GM23338 (cell line): Measurements from ENCODE around the gene C1orf174. TPM values are rescaled to one million over a fixed set of nuclear protein-coding genes. Genes with fewer than 3 reads are reported as not detected.

Source experiments
- ATAC-seq: fragments of 200-7000 bp; cut with Tn5 transposase; 3 replicates; pipeline ENCODE4 v1.9.1; 2020
- DNase-seq: peaks from one replicate; pipeline ENCODE4 v3.0.0-alpha.2; 2015; ENCODE audit warnings: low spot score
- H2AFZ ChIP-seq: fragments of 200-600 bp; sonication (generic); 2 replicates; pipeline ENCODE4 v1.8.0; 2016; ENCODE audit warnings: antibody characterized with exemption, mild to moderate bottlenecking, moderate library complexity
- H3F3A ChIP-seq: fragments of 200-600 bp; sonication (generic); replicated peaks from 2 replicates; pipeline ENCODE4 v1.8.0; 2017; ENCODE audit warnings: antibody characterized with exemption, mixed run types, low read depth
- H3K27ac ChIP-seq: fragments of 200-600 bp; sonication (generic); 2 replicates; pipeline ENCODE4 v1.6.1; 2016; ENCODE audit warnings: low read depth
- H3K27me3 ChIP-seq: fragments of 200-600 bp; sonication (generic); 2 replicates; pipeline ENCODE4 v1.8.0; 2016; ENCODE audit warnings: mild to moderate bottlenecking, mixed run types, moderate library complexity; ENCODE audit not compliant: insufficient read depth
- H3K36me3 ChIP-seq: fragments of 200-600 bp; sonication (generic); 2 replicates; pipeline ENCODE4 v1.8.0; 2016; ENCODE audit warnings: mild to moderate bottlenecking; ENCODE audit not compliant: insufficient read depth
- H3K4me1 ChIP-seq: fragments of 200-600 bp; sonication (generic); 2 replicates; pipeline ENCODE4 v1.8.0; 2016; ENCODE audit warnings: mild to moderate bottlenecking, moderate library complexity; ENCODE audit not compliant: insufficient read depth
- H3K4me2 ChIP-seq: fragments of 200-600 bp; sonication (generic); 2 replicates; pipeline ENCODE4 v1.7.1; 2017; ENCODE audit warnings: mixed run types
- H3K4me3 ChIP-seq: fragments of 200-600 bp; sonication (generic); 2 replicates; pipeline ENCODE4 v1.6.1; 2016; ENCODE audit warnings: mixed run types
- H3K79me2 ChIP-seq: fragments of 200-600 bp; sonication (generic); replicated peaks from 2 replicates; pipeline ENCODE4 v1.8.0; 2017; ENCODE audit warnings: mild to moderate bottlenecking; ENCODE audit not compliant: insufficient read depth
- H3K9me2 ChIP-seq: fragments of 200-600 bp; sonication (generic); 2 replicates; pipeline ENCODE4 v1.8.0; 2017; ENCODE audit not compliant: insufficient read depth
- H4K20me1 ChIP-seq: fragments of 200-600 bp; sonication (generic); replicated peaks from 2 replicates; pipeline ENCODE4 v1.8.0; 2017; ENCODE audit warnings: mild to moderate bottlenecking; ENCODE audit not compliant: insufficient read depth
- H3K27ac Mint-ChIP-seq: 2 replicates; pipeline ENCODE4 v1.8.0; 2020; ENCODE audit warnings: inconsistent platforms, mild to moderate bottlenecking, moderate library complexity, mixed read lengths
- H3K27me3 Mint-ChIP-seq: 3 replicates; pipeline ENCODE4 v1.8.0; 2022; ENCODE audit warnings: low read depth, mild to moderate bottlenecking, moderate library complexity, mixed read lengths, inconsistent platforms; ENCODE audit not compliant: insufficient read depth, poor library complexity
- H3K36me3 Mint-ChIP-seq: 3 replicates; pipeline ENCODE4 v1.8.0; 2021; ENCODE audit warnings: low read depth, mild to moderate bottlenecking, inconsistent platforms, moderate library complexity, mixed read lengths
- H3K4me1 Mint-ChIP-seq: 3 replicates; pipeline ENCODE4 v1.8.0; 2020; ENCODE audit warnings: mild to moderate bottlenecking, inconsistent platforms, mixed read lengths
- H3K4me3 Mint-ChIP-seq: 3 replicates; pipeline ENCODE4 v1.8.0; 2021; ENCODE audit warnings: moderate library complexity, mild to moderate bottlenecking, inconsistent platforms, mixed read lengths
- H3K9me3 Mint-ChIP-seq: 3 replicates; pipeline ENCODE4 v1.8.0; 2020; ENCODE audit warnings: moderate library complexity, mild to moderate bottlenecking, inconsistent platforms, mixed read lengths
- CREB1 ChIP-seq: fragments of 250-450 bp; sonication (Bioruptor Pico); IDR thresholded peaks from 2 replicates; pipeline ENCODE4 v1.5.0; 2020; ENCODE audit warnings: low read depth, mild to moderate bottlenecking, moderate library complexity
- EZH2 ChIP-seq: fragments of 200-600 bp; sonication (generic); IDR thresholded peaks from one replicate; pipeline ENCODE4 v1.8.0; 2017; ENCODE audit warnings: antibody characterized with exemption, mild to moderate bottlenecking, low read depth; ENCODE audit not compliant: unreplicated experiment
- EZH2phosphoT487 ChIP-seq: fragments of 200-600 bp; sonication (generic); IDR thresholded peaks from one replicate; pipeline ENCODE4 v1.8.1; 2018; ENCODE audit warnings: antibody characterized with exemption; ENCODE audit not compliant: unreplicated experiment
- JUNB ChIP-seq: IDR thresholded peaks from one replicate; pipeline ENCODE4 v1.6.1; 2016; ENCODE audit warnings: antibody characterized with exemption; ENCODE audit not compliant: unreplicated experiment
- NANOG ChIP-seq: IDR thresholded peaks from 2 replicates; pipeline ENCODE4 v1.6.1; 2016; ENCODE audit warnings: antibody characterized with exemption, borderline replicate concordance
- POLR2AphosphoS5 ChIP-seq: IDR thresholded peaks from 2 replicates; pipeline ENCODE4 v1.6.1; 2016; ENCODE audit warnings: antibody characterized with exemption, low read depth
- REST ChIP-seq: IDR thresholded peaks from one replicate; pipeline ENCODE4 v1.6.1; 2018; ENCODE audit warnings: antibody characterized with exemption; ENCODE audit not compliant: unreplicated experiment
- ZNF114 ChIP-seq: fragments of 250-450 bp; sonication (Bioruptor Pico); IDR thresholded peaks from 2 replicates; pipeline ENCODE4 v1.5.0; 2020; ENCODE audit warnings: mild to moderate bottlenecking, moderate library complexity
- ZNF331 ChIP-seq: fragments of 250-450 bp; sonication (Bioruptor Pico); IDR thresholded peaks from 2 replicates; pipeline ENCODE4 v1.5.0; 2020; ENCODE audit warnings: low read depth, mild to moderate bottlenecking, moderate library complexity
- ZNF462 ChIP-seq: fragments of 250-450 bp; sonication (Bioruptor Pico); IDR thresholded peaks from 2 replicates; pipeline ENCODE4 v1.5.0; 2020; ENCODE audit warnings: mild to moderate bottlenecking, moderate library complexity
- polyA plus RNA-seq: library from polyadenylated mRNA; unstranded; fragments of >200 nt; fragmentation: Nextera tagmentation; extraction: Ambion mirVana; gene quantifications from 2 replicates; pipeline ENCODE4 v1.2.1, GENCODE V29; 2016
- total RNA-seq: library from RNA; depleted of rRNA; stranded (reverse); fragments of >200 nt; shearing (Covaris generic); gene quantifications from 2 replicates; pipeline ENCODE4 v1.2.3, GENCODE V29; 2014

The C1orf174 gene
- total and polyA plus RNA-seq, 2 experiments from 2014 or later, result 28.5 to 28.7 TPM

DNA sequence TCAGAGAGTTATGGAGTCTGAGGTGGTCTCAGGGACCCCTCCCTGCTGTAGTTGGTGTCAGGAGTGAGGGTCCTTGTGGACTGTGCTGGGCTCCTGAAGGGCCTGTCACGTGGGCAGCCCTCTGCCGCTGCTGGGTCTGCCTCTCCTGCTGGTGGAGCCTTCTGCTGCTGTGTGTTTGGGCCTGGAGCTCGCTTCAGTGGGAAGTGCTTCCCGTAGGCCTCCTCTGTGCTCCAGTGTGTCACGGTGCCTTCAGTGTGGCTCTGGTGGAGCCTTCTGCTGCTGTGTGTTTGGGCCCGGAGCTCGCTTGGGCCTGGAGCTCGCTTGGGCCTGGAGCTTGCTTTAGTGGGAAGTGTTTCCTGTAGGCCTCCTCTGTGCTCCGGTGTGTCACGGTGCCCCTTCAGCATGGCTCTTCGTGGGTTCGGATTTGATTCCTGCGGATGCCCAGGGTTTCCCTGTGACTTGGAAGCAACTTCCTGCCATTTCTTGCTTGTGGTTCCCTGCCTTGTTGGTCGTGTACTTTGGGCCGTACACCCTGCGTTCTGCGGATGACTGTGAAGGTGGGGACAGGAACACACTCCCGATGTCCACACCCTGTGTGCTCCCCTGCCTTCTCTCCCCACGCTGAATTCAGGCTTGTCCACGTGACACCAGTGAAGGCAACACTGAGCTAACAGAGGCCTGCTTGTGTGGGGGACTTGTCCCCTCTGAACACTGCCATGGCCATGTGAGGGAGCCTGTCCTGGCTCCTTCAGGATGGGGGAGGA is 19.5 kb downstream of the C1orf174 start (continued):
- no peak for TF ChIP-seq REST

- no peak for DNase-seq
- Histone ChIP-seq H3K27me3 (no peaks in the 10 kb centered on the region), H3K4me2 (no peak overlapping the region), H4K20me1 (no peaks in the 10 kb centered on the region), H3K9me2 (no peaks in the 10 kb centered on the region; the same call in 1 of the 2 replicates), H3F3A (no peaks in the 10 kb centered on the region), H3K4me1 (no peaks in the 10 kb centered on the region), H3K79me2 (no peaks in the 10 kb centered on the region), H3K4me3 (no peak overlapping the region), H3K27ac (no peak overlapping the region), H3K36me3 (no peaks in the 10 kb centered on the region), H2AFZ (no peak overlapping the region)
- Mint-ChIP-seq H3K36me3 (peaks cover 35% of the 10 kb centered on the region), H3K27ac (no peak overlapping the region), H3K9me3 (peaks cover 18% of the 10 kb centered on the region), H3K4me1 (no peaks in the 10 kb centered on the region), H3K4me3 (no peak overlapping the region), H3K27me3 (peaks cover 4% of the 10 kb centered on the region)
- ATAC-seq, result no peak
- TF ChIP-seq JUNB (no peak), POLR2AphosphoS5 (no peak), ZNF462 (CRISPR knock-in tag) (no peak), CREB1 (CRISPR knock-in tag) (no peak), EZH2 (no peak), NANOG (no peak), ZNF331 (CRISPR knock-in tag) (no peak), REST (no peak), EZH2phosphoT487 (no peak), ZNF114 (no peak)
These were observed 20.2 kb downstream of the C1orf174 start for GRCh38 chr1:3879787-3880428.
